HG03066 (cell line): ENCODE results near the gene HBEGF.

Experiments
- ATAC-seq: cut with Tn5 transposase; IDR thresholded peaks from one replicate; pipeline ENCODE4 v1.9.1; 2021; ENCODE audit warnings: low read depth; ENCODE audit not compliant: unreplicated experiment

Gene HBEGF

DNA sequence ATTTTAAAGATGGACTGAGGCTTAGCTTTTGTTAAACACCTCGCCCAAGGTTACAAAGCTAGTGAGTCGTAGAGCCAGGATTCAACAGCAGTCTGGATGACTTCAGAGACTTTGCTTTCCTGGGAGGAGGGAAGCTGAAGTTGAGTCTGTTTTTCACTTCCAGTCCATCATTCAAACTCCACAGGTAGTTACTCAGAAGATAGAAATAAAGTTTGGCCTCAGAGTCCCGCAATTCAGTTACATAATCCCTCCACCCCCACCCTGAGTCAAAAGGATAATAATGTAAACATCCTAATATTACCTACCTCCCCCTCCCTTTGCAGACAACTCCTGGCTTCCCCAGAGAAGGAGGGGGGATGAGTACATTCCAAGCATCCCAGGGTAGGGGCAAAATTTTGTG lies 8.1 kb downstream of the HBEGF start:
- ATAC-seq = no peak

- ATAC-seq = no peak
These were observed 8.5 kb downstream of the HBEGF start for GRCh38 chr5:140337880-140338279.

DNA sequence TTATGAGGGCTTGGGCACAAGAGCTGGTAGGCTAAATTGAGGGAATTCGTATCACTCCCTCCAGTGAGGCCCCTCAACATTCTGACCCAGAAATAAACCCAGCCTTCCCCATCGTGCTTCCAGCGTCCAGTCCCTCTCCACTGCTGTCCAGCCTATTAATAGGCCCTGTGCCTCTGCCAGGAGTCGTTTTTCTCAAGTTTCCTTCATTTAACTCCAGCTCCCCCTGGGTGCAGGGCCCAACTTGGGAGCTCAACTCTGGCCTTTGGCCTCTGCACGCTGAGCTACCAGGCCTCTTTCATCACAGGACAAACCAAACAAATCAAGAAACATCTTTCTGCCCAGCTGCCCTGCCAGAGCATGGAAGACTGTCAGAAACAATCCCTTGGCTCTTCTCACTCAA lies 10.0 kb downstream of the HBEGF start:
- no peak for ATAC-seq

- no peak for ATAC-seq
These were observed 14.8 kb downstream of the HBEGF start for GRCh38 chr5:140331638-140332037.

DNA sequence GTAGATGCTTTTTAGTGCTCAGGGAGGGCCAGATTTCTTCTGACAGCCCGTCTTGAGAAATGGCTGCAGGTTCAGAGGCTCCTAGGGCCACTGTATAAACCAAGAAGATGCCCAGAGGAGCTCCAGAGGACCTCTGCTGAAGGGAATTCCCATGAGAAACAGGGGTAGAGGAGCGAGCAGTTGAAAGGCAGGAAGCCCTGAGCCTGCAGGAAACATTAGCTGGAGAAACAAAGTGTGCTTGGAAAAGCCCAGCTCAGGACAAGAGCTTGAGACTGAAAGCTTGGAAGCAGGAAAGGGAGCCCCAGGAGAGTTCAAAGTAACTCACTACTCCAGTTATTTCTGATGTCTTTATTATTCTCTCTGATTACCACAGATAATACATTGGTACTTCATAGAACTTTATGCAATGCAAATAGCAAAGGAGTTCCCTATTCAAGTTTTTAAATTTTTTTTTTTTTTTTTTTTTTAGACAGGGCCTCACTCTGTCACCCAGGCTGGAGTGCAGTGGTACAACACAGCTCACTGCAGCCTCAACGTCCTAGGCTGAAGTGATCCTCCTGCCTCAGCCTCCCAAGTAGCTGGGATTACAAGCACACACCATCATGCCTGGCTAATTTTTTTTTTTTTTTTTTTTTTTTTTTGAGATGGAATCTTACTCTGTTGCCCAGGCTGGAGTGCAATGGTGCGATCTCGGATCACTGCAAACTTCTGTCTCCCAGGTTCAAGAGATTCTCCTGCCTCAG lies 16.5 kb downstream of the HBEGF start:
- no peak for ATAC-seq

DNA sequence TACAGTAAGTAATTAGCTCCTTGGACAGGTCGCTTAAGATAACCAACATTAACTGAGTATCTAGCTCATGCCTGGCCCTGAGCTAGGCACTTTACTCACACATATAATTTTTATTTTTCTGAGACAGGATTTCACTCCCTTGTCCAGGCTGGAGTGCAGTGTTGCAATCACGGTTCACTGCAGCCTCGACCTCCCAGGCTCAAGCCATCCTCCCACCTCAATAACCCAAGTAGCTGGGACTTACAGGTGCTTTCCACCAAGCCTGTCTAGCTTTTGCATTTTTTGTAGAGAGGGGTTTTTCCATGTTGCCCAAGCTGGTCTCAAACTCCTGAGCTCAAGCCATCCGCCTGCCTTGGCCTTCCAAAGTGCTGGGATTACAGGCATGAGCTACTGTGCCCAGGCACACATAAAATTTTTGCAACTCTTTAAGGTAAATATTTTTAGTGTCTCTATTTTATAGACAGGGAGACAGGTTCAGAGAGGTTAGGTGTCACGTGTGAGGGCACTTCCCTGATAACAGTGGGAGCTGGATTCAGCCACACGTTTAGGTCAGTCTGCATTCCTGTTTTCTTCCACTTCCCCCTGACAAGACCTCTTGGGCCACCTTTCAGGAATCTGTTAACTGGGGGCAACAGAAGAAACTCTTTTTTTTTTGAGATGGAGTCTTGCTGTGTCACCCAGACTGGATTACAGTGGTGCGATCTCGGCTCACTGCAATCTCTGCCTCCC lies 18.2 kb downstream of the HBEGF start:
- no peak for ATAC-seq

- no peak for ATAC-seq
These were observed 18.8 kb downstream of the HBEGF start for GRCh38 chr5:140327589-140327988.

DNA sequence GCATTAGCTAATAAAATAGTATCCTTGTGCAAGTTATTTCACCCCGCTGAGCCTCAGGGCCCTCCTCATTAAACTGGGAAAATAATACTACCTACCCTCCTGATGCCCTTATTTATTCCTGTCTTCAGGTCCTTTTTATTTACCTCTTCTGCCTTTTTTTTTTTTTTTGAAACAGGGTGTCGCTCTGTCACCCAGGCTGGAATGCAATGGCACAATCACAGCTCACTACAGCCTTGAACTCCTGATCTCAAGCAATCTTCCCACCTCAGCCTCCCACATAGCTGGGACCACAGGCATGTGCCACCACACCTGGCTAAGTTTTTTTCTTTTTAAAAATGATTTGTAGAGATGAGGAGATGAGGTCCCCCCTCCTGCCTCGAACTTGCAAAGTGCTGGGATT lies 20.9 kb downstream of the HBEGF start:
- ATAC-seq = no peak

DNA sequence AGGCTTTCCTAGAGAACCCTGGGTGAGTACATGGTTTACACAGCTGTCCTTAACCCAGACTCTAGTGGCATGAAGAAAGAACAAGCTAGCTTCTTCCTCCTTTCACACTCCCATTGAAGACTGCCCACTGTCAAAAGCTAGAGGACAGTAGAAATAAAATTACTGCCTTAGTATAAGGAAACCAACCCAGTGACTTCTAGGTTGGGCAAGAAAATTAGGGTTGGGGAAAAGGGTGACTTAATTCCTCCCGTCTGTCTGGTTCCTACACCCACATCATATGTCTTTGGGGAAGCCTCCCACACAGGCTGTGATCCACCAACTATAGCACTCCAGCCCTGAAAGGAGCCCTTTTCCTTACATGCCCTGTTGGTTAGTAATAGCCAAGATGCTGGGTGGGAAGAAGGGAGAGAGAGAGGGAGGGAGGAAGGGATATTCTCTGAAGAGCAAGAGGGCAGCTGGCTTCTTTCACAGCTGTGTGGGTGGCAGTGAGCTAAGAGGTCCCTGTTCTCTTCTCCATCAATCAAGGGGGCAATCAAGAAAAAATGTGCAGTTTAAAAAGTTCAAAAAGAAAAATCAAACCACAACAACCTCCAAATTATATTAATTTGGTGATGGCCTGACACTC lies 21.7 kb downstream of the HBEGF start:
- ATAC-seq = no peak

- ATAC-seq = no peak
These were observed 22.3 kb downstream of the HBEGF start for GRCh38 chr5:140324041-140324600.

- no peak for ATAC-seq
These were observed 23.4 kb downstream of the HBEGF start for GRCh38 chr5:140322751-140323731.

- peak; percentile 52 for ATAC-seq
These were observed 24.6 kb downstream of the HBEGF start for GRCh38 chr5:140321796-140322195.

GRCh38 chr5:140319833-140320232 lies 26.6 kb downstream of the HBEGF start:
- no peak for ATAC-seq

DNA sequence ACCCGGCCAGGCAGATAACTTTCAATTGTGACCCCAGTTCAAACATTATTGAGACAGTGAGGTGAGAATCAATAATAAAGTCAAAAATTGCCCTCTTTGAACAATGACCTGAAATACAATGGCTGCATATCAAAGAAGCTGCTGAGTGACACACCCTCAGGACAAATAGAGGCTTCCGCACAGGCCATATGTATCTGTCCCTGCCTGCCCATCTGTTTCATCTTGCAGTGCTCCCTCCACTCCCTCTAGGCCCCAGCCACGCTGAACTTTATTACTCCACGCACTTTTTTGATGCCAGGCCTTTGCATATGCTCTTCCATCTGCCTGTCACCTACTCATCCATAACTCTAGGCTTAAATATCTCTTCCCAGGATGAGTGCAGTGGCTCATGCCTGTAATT lies 27.6 kb downstream of the HBEGF start:
- ATAC-seq = no peak

- no peak for ATAC-seq
These were observed 28.5 kb downstream of the HBEGF start for GRCh38 chr5:140317859-140318258.

DNA sequence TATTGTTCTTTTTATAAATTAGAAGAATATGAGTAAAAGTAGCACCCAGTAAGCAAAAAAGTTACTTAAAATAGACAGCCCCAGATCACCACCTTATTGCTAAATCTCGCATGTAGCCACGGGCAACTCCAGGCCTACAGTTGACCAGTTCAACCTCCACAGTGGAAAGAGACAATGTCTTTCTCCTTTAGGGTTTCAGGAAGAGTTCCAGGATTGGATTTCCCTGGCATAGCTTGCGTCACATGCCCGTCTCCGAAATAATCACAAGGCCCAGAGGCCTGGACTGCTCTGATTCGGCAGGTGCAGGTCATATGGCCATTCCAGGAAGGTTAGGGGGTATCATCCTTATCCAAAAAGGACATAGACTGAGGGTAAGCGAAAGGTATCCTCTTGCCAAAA lies 33.6 kb downstream of the HBEGF start:
- ATAC-seq = no peak

- ATAC-seq = no peak
These were observed 34.2 kb downstream of the HBEGF start for GRCh38 chr5:140312067-140312790.

- no peak for ATAC-seq
These were observed 35.4 kb downstream of the HBEGF start for GRCh38 chr5:140311011-140311467.

DNA sequence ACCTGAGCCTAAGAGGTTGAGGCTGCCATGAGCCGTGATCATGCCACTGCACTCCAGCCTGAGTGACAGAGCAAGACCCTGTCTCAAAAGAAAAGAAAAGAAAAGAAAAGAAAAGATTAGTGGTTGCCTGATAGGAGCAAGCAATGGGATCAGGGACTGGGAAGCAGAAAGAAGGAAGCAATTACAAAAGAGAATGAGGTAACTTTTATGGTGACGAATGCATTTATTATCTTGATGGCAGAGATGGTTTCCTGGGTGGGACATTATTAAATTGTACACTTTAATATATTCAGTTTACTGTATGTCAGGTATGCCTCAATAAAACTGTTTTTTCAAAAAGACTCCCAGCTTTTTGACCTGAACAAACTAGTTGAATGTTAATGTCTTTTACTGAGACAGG lies 36.0 kb downstream of the HBEGF start:
- no peak for ATAC-seq
